ENCODE data around the gene CACHD1.

Gene CACHD1

GRCh38 chr1:64685217-64685616 is 215.3 kb downstream of the CACHD1 start:
- Histone ChIP-seq H3K9me3 (ENCODE audit: insufficient read depth, low read length) (no peaks in the 10 kb centered on the region), H3F3A (ENCODE audit: insufficient read depth) (no peaks in the 10 kb centered on the region), H2AFZ (ENCODE audit: low read depth, low read length, severe bottlenecking) (no peak overlapping the region), H3K9ac (ENCODE audit: low read length) (no peak overlapping the region), H3K79me2 (ENCODE audit: insufficient read depth, low read length) (no peaks in the 10 kb centered on the region), H3K27me3 (ENCODE audit: low read length) (no peaks in the 10 kb centered on the region), H3K4me2 (ENCODE audit: low read depth, low read length, poor library complexity, severe bottlenecking) (no peak overlapping the region), H3K9me2 (replicated peaks; ENCODE audit: insufficient read depth, low read length) (no peaks in the 10 kb centered on the region), H3K4me3 (ENCODE audit: insufficient read depth, low read length, poor library complexity, severe bottlenecking) (no peak overlapping the region), H3K36me3 (ENCODE audit: low read length) (no peaks in the 10 kb centered on the region), H4K20me1 (ENCODE audit: low read depth, low read length) (no peaks in the 10 kb centered on the region), H3K27ac (ENCODE audit: low read depth, low read length) (no peak overlapping the region)
- no peak for TF ChIP-seq CTCF (IDR thresholded peaks at IDR 0.05; ENCODE audit: insufficient read depth, low read length, poor library complexity, severe bottlenecking)
- no peak for TF ChIP-seq EZH2phosphoT487 (conservative IDR thresholded peaks at IDR 0.05; ENCODE audit: low read length)

DNA sequence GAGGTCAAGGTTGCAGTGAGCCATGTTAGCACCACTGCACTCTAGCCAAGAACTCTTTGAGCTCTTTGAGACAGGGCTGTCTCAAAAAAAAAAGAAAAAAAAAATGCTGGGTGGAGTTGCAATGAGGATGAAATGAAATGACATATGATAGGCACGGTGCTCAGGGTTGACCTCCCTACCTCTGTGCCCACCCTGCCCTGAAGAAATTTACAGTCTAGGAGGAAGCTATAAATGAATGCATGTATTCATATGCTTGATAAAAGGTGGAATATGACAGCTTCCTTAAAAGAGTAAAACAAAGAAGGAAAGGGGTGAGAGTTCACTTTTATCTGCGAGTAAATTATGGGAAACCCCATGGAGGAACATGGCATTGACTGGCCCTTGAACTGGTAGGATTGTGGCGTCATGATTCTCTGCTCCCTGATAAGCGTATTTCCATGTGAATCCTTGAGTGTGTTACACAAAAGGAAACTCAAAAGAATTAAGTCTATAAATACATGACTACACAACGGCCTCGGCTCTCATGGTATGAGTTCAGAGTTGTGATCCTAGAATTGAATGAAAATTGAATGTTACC is 215.9 kb downstream of the CACHD1 start:
- no peaks in the 10 kb centered on the region for H3K79me2 ChIP-seq (ENCODE audit: insufficient read depth, low read length)
- H3K4me3 ChIP-seq (ENCODE audit: insufficient read depth, low read length, poor library complexity, severe bottlenecking) = no peak overlapping the region
- no peaks in the 10 kb centered on the region for H3K9me2 ChIP-seq (replicated peaks; ENCODE audit: insufficient read depth, low read length)
- no peaks in the 10 kb centered on the region for H3K36me3 ChIP-seq (ENCODE audit: low read length)
- no peak overlapping the region for H3K27ac ChIP-seq (ENCODE audit: low read depth, low read length)
- TF ChIP-seq EZH2phosphoT487 (conservative IDR thresholded peaks at IDR 0.05; ENCODE audit: low read length) = no peak
- H3F3A ChIP-seq (ENCODE audit: insufficient read depth) = no peaks in the 10 kb centered on the region
- no peak overlapping the region for H3K4me2 ChIP-seq (ENCODE audit: low read depth, low read length, poor library complexity, severe bottlenecking)
- no peak overlapping the region for H3K9ac ChIP-seq (ENCODE audit: low read length)
- H4K20me1 ChIP-seq (ENCODE audit: low read depth, low read length) = no peaks in the 10 kb centered on the region
- no peaks in the 10 kb centered on the region for H3K9me3 ChIP-seq (ENCODE audit: insufficient read depth, low read length)
- no peaks in the 10 kb centered on the region for H3K27me3 ChIP-seq (ENCODE audit: low read length)
- no peak overlapping the region for H2AFZ ChIP-seq (ENCODE audit: low read depth, low read length, severe bottlenecking)

- peak; percentile 61 for TF ChIP-seq CTCF (IDR thresholded peaks at IDR 0.05; ENCODE audit: insufficient read depth, low read length, poor library complexity, severe bottlenecking)
- no peak for TF ChIP-seq EZH2phosphoT487 (conservative IDR thresholded peaks at IDR 0.05; ENCODE audit: low read length)
- Histone ChIP-seq H3K4me2 (ENCODE audit: low read depth, low read length, poor library complexity, severe bottlenecking) (no peak overlapping the region), H3K9me2 (replicated peaks; ENCODE audit: insufficient read depth, low read length) (no peaks in the 10 kb centered on the region)
Measured at GRCh38 chr1:64686828-64687724, 217.1 kb downstream of the CACHD1 start.

More at GRCh38 chr1:64686828-64687724, 217.1 kb downstream of the CACHD1 start:
- H3K27ac ChIP-seq (ENCODE audit: low read depth, low read length) = no peak overlapping the region
- no peaks in the 10 kb centered on the region for H3K36me3 ChIP-seq (ENCODE audit: low read length)
- H3F3A ChIP-seq (ENCODE audit: insufficient read depth) = no peaks in the 10 kb centered on the region
- no peaks in the 10 kb centered on the region for H4K20me1 ChIP-seq (ENCODE audit: low read depth, low read length)
- H2AFZ ChIP-seq (ENCODE audit: low read depth, low read length, severe bottlenecking) = no peak overlapping the region
- H3K9me3 ChIP-seq (ENCODE audit: insufficient read depth, low read length) = no peaks in the 10 kb centered on the region
- H3K27me3 ChIP-seq (ENCODE audit: low read length) = no peaks in the 10 kb centered on the region
- no peaks in the 10 kb centered on the region for H3K79me2 ChIP-seq (ENCODE audit: insufficient read depth, low read length)
- H3K4me3 ChIP-seq (ENCODE audit: insufficient read depth, low read length, poor library complexity, severe bottlenecking) = no peak overlapping the region
- no peak overlapping the region for H3K9ac ChIP-seq (ENCODE audit: low read length)

All from SU-DHL-6 (cell line).